GM23248 (cell line): Measurements from ENCODE around the gene BSDC1. TPM values are rescaled to one million over a fixed set of nuclear protein-coding genes. Genes with fewer than 3 reads are reported as not detected.

Source experiments
- DNase-seq: peaks from one replicate; pipeline ENCODE4 v3.0.0-alpha.2; 2015
- H2AFZ ChIP-seq: fragments of 200-600 bp; sonication (generic); 2 replicates; pipeline ENCODE4 v1.6.1; 2016; ENCODE audit warnings: antibody characterized with exemption
- H3F3A ChIP-seq: fragments of 200-600 bp; sonication (generic); 2 replicates; pipeline ENCODE4 v1.6.1; 2016; ENCODE audit warnings: mild to moderate bottlenecking, antibody characterized with exemption, mixed run types; ENCODE audit not compliant: insufficient read depth
- H3K27ac ChIP-seq: fragments of 200-600 bp; sonication (generic); 2 replicates; pipeline ENCODE4 v1.5.1; 2016; ENCODE audit warnings: mild to moderate bottlenecking
- H3K27me3 ChIP-seq: fragments of 200-600 bp; sonication (generic); replicated peaks from 2 replicates; pipeline ENCODE4 v1.6.1; 2016; ENCODE audit warnings: mild to moderate bottlenecking; ENCODE audit not compliant: insufficient read depth
- H3K36me3 ChIP-seq: fragments of 200-600 bp; sonication (generic); 2 replicates; pipeline ENCODE4 v1.6.1; 2016; ENCODE audit warnings: low read depth, mild to moderate bottlenecking
- H3K4me1 ChIP-seq: fragments of 200-600 bp; sonication (generic); 2 replicates; pipeline ENCODE4 v1.6.1; 2016; ENCODE audit warnings: mild to moderate bottlenecking; ENCODE audit not compliant: insufficient read depth
- H3K4me2 ChIP-seq: fragments of 200-600 bp; sonication (generic); one replicate; pipeline ENCODE4 v1.6.1; 2016; ENCODE audit warnings: mild to moderate bottlenecking; ENCODE audit not compliant: unreplicated experiment
- H3K4me3 ChIP-seq: fragments of 200-600 bp; sonication (generic); 2 replicates; pipeline ENCODE4 v1.5.1; 2016; ENCODE audit warnings: mild to moderate bottlenecking
- H3K79me2 ChIP-seq: fragments of 200-600 bp; sonication (generic); 2 replicates; pipeline ENCODE4 v1.6.1; 2016; ENCODE audit warnings: mild to moderate bottlenecking; ENCODE audit not compliant: insufficient read depth
- H3K9ac ChIP-seq: fragments of 200-600 bp; sonication (generic); 2 replicates; pipeline ENCODE4 v1.6.1; 2016; ENCODE audit warnings: mild to moderate bottlenecking
- H3K9me2 ChIP-seq: fragments of 200-600 bp; sonication (generic); 2 replicates; pipeline ENCODE4 v1.6.1; 2016; ENCODE audit warnings: mixed run types, mild to moderate bottlenecking, moderate library complexity; ENCODE audit not compliant: insufficient read depth
- H3K9me3 ChIP-seq: fragments of 200-600 bp; sonication (generic); one replicate; pipeline ENCODE4 v1.6.1; 2017; ENCODE audit warnings: low read depth
- H4K20me1 ChIP-seq: fragments of 200-600 bp; sonication (generic); 2 replicates; pipeline ENCODE4 v1.6.0; 2016; ENCODE audit not compliant: insufficient read depth
- EZH2 ChIP-seq: fragments of 200-600 bp; sonication (generic); IDR thresholded peaks from 2 replicates; pipeline ENCODE4 v1.6.1; 2018; ENCODE audit warnings: antibody characterized with exemption, mild to moderate bottlenecking; ENCODE audit not compliant: insufficient read depth, poor library complexity, severe bottlenecking
- EZH2phosphoT487 ChIP-seq: fragments of 200-600 bp; sonication (generic); IDR thresholded peaks from 2 replicates; pipeline ENCODE4 v1.6.1; 2018; ENCODE audit warnings: antibody characterized with exemption, moderate library complexity, mild to moderate bottlenecking, low read depth; ENCODE audit not compliant: insufficient read depth
- WGBS, 2 experiments: methylation state at CpG; one replicate each; pipeline ENCODE4 v1.1.6; 2015 to 2017; ENCODE audit warnings: low lambda C conversion rate in 2 of 2, low coverage in 1 of 2; ENCODE audit errors: missing lambda C conversion rate in 2 of 2; 5-methylcytosine and 5-hydroxymethylcytosine counted together
- in situ Hi-C: fragments of 300-500 bp; cut with MboI; formaldehyde crosslinking; loops from 2 replicates; pipeline ENCODE4 v1.15.0; 2020
- polyA plus RNA-seq: library from polyadenylated mRNA; unstranded; fragments of >200 nt; fragmentation: Nextera tagmentation; extraction: Ambion mirVana; gene quantifications from 2 replicates; pipeline ENCODE4 v1.2.1, GENCODE V29; 2016
- total RNA-seq: library from RNA; depleted of rRNA; stranded (reverse); fragments of >200 nt; shearing (Covaris generic); gene quantifications from 2 replicates; pipeline ENCODE4 v1.2.3, GENCODE V29; 2014

BSDC1 gene
- total and polyA plus RNA-seq, 2 experiments from 2014 or later, result 47.8 to 94.9 TPM

- no peaks in the 10 kb centered on the region for H3K79me2 ChIP-seq
- TF ChIP-seq EZH2phosphoT487 (no peak), EZH2 (no peak)
- 96 to 97% methylated on average over 5 of the region's 5 CpGs for WGBS, 2 experiments
- peaks cover 11% of the 10 kb centered on the region; the same call in 1 of the 2 replicates for H3K36me3 ChIP-seq
- no peaks in the 10 kb centered on the region for H3K9me2 ChIP-seq
- no peak for DNase-seq
- in situ Hi-C loops, result no loop called here
- no peaks in the 10 kb centered on the region for H4K20me1 ChIP-seq
- no peak overlapping the region for H3K9ac ChIP-seq
- no peak overlapping the region for H3K4me2 ChIP-seq
- peaks cover 11% of the 10 kb centered on the region; the same call in 1 of the 2 replicates for H3F3A ChIP-seq
- H2AFZ ChIP-seq, result no peak overlapping the region
- H3K27me3 ChIP-seq, result no peaks in the 10 kb centered on the region
- H3K9me3 ChIP-seq, result no peaks in the 10 kb centered on the region
- no peak overlapping the region for H3K27ac ChIP-seq
- no peak overlapping the region for H3K4me3 ChIP-seq
- H3K4me1 ChIP-seq, result no peaks in the 10 kb centered on the region
Observed at GRCh38 chr1:32364836-32365235, 29.4 kb downstream of the BSDC1 start.

GRCh38 chr1:32363713-32364112 lies 30.5 kb downstream of the BSDC1 start:
- Histone ChIP-seq H2AFZ (no peak overlapping the region), H3K79me2 (no peaks in the 10 kb centered on the region), H3K4me3 (no peak overlapping the region), H4K20me1 (no peaks in the 10 kb centered on the region), H3F3A (peaks cover 15% of the 10 kb centered on the region; the same call in 1 of the 2 replicates), H3K36me3 (peaks cover 11% of the 10 kb centered on the region; the same call in 1 of the 2 replicates), H3K4me2 (no peak overlapping the region), H3K9ac (no peak overlapping the region), H3K27ac (no peak overlapping the region), H3K9me2 (no peaks in the 10 kb centered on the region), H3K9me3 (no peaks in the 10 kb centered on the region), H3K4me1 (no peaks in the 10 kb centered on the region), H3K27me3 (no peaks in the 10 kb centered on the region)
- DNase-seq, result no peak
- 94 to 95% methylated on average over 12 of the region's 12 CpGs for WGBS, 2 experiments
- in situ Hi-C loops, result no loop called here
- TF ChIP-seq EZH2 (no peak), EZH2phosphoT487 (no peak)

- Histone ChIP-seq H3K4me1 (no peaks in the 10 kb centered on the region), H2AFZ (peak within 1 kb of the TSS; percentile 64), H3K27ac (no peak within 1 kb of the TSS), H4K20me1 (no peaks in the 10 kb centered on the region), H3K4me3 (peak within 1 kb of the TSS; percentile 65), H3F3A (peaks cover 20% of the 10 kb centered on the region), H3K9me3 (no peaks in the 10 kb centered on the region), H3K79me2 (no peaks in the 10 kb centered on the region), H3K9me2 (no peaks in the 10 kb centered on the region), H3K36me3 (peaks cover 6% of the 10 kb centered on the region; the same call in 1 of the 2 replicates), H3K4me2 (peak within 1 kb of the TSS; percentile 55), H3K27me3 (no peaks in the 10 kb centered on the region), H3K9ac (peak within 1 kb of the TSS; percentile 76)
- in situ Hi-C loops, result no loop called here
- TF ChIP-seq EZH2 (no peak), EZH2phosphoT487 (no peak)
- DNase-seq, result no peak
- WGBS, 2 experiments, result 69 to 73% methylated on average over 17 of the region's 17 CpGs
Observed at GRCh38 chr1:32362474-32363313, 31.5 kb downstream of the BSDC1 start, which contains the start of the genes FAM229A and TSSK3. TSS of gene FAM229A (minus strand) at chr1:32362485. CDS start at chr1:32362091, 394 bp downstream. TSS of gene TSSK3 (plus strand) at chr1:32362539. CDS start at chr1:32362702, 163 bp downstream.

- no peaks in the 10 kb centered on the region for H3K27me3 ChIP-seq
- 0 out of 2 replicates have a peak, but pooled peaks cover 3% of the 10 kb centered on the region for H3K36me3 ChIP-seq
- no peaks in the 10 kb centered on the region for H3K9me3 ChIP-seq
- H3K4me2 ChIP-seq, result peak overlapping the region; percentile 55
- no peaks in the 10 kb centered on the region for H3K9me2 ChIP-seq
- 3 to 4% methylated on average over 37 to 43 of the region's 91 CpGs for WGBS, 2 experiments
- H3K79me2 ChIP-seq, result no peaks in the 10 kb centered on the region
- H2AFZ ChIP-seq, result peak overlapping the region; percentile 64
- H3K27ac ChIP-seq, result no peak overlapping the region
- TF ChIP-seq EZH2, result no peak
- DNase-seq, result peak; percentile 74
- H3K9ac ChIP-seq, result peak overlapping the region; percentile 76
- no peaks in the 10 kb centered on the region for H4K20me1 ChIP-seq
- in situ Hi-C loops, result no loop called here
- no peaks in the 10 kb centered on the region for H3K4me1 ChIP-seq
- H3K4me3 ChIP-seq, result peak overlapping the region; percentile 65
- peaks cover 20% of the 10 kb centered on the region for H3F3A ChIP-seq
Observed at GRCh38 chr1:32361674-32362473, 32.4 kb downstream of the BSDC1 start.
